CD4-positive, CD25-positive, alpha-beta regulatory T cell (primary cell): ENCODE measurements around the gene GDI2. TPM values are rescaled to one million over a fixed set of nuclear protein-coding genes. Genes with fewer than 3 reads are reported as not detected.

Experiments used
- ATAC-seq, 2 donors: fragments of 150-1000 bp; cut with Tn5 transposase; one replicate each; pipeline ENCODE4 v1.10.0; 2021; ENCODE audit warnings: low read depth in 2 of 2, moderate number of reproducible peaks in 2 of 2, moderate library complexity in 1 of 2
- DNase-seq, 3 donors: peaks; one replicate each; pipeline versions ENCODE4 v3.0.0 to v3.0.0-alpha.2; 2012 to 2022; ENCODE audit warnings: mixed read lengths in 1 of 3
- H3K27ac ChIP-seq: one replicate; pipeline ENCODE4 v1.7.0; 2013; ENCODE audit warnings: mild to moderate bottlenecking, low read length; ENCODE audit not compliant: insufficient read depth, poor library complexity, severe bottlenecking
- H3K27me3 ChIP-seq: one replicate; pipeline ENCODE4 v1.7.0; 2013; ENCODE audit warnings: low read length; ENCODE audit not compliant: control insufficient read depth, insufficient read depth
- H3K36me3 ChIP-seq: one replicate; pipeline ENCODE4 v1.7.0; 2013; ENCODE audit warnings: mild to moderate bottlenecking, low read length, moderate library complexity; ENCODE audit not compliant: control insufficient read depth, insufficient read depth
- H3K4me1 ChIP-seq: 2 replicates; pipeline ENCODE4 v1.7.0; 2013; ENCODE audit warnings: mild to moderate bottlenecking, low read length; ENCODE audit not compliant: insufficient read depth, control insufficient read depth, poor library complexity, severe bottlenecking
- H3K4me3 ChIP-seq: one replicate; pipeline ENCODE4 v1.7.0; 2013; ENCODE audit warnings: low read depth, mild to moderate bottlenecking, low read length, moderate library complexity
- H3K9me3 ChIP-seq, 2 experiments: 1 replicate in 1 of 2; 2 replicates in 1 of 2; pipeline ENCODE4 v1.7.0; 2013; ENCODE audit warnings: low read length in 2 of 2, mild to moderate bottlenecking in 1 of 2, moderate library complexity in 1 of 2; ENCODE audit not compliant: control insufficient read depth in 2 of 2
- H3K27ac Mint-ChIP-seq, 3 donors: one replicate each; pipeline ENCODE4 v1.8.0; 2020 to 2022; ENCODE audit warnings: mild to moderate bottlenecking in 3 of 3, mixed read lengths in 3 of 3, moderate library complexity in 2 of 3
- H3K27me3 Mint-ChIP-seq: one replicate; pipeline ENCODE4 v1.8.0; 2022; ENCODE audit warnings: mild to moderate bottlenecking, mixed read lengths
- H3K36me3 Mint-ChIP-seq: one replicate; pipeline ENCODE4 v1.8.0; 2020; ENCODE audit warnings: mixed read lengths
- H3K4me1 Mint-ChIP-seq, 4 donors: one replicate each; pipeline ENCODE4 v1.8.0; 2020 to 2022; ENCODE audit warnings: mixed read lengths in 4 of 4, mild to moderate bottlenecking in 1 of 4
- H3K4me3 Mint-ChIP-seq, 4 donors: one replicate each; pipeline ENCODE4 v1.8.0; 2020 to 2022; ENCODE audit warnings: mild to moderate bottlenecking in 4 of 4, mixed read lengths in 4 of 4, moderate library complexity in 3 of 4
- H3K9me3 Mint-ChIP-seq, 7 donors: one replicate each; pipeline ENCODE4 v1.8.0; 2020 to 2022; ENCODE audit warnings: mixed read lengths in 7 of 7, mild to moderate bottlenecking in 3 of 7, moderate library complexity in 2 of 7
- polyA plus RNA-seq, 4 donors: library from polyadenylated mRNA; unstranded; fragments of 300-500 nt; fragmentation: Illumina TruSeq; gene quantifications; one replicate each; pipeline ENCODE4 v1.2.3, GENCODE V29; 2021
- total RNA-seq: library from RNA; stranded (reverse); gene quantifications from one replicate; pipeline ENCODE4 v1.2.3, GENCODE V29; 2022

GDI2 gene
- total and polyA plus RNA-seq, 5 donors from 2014 or later, result 114 to 250 (median 240) TPM

DNA sequence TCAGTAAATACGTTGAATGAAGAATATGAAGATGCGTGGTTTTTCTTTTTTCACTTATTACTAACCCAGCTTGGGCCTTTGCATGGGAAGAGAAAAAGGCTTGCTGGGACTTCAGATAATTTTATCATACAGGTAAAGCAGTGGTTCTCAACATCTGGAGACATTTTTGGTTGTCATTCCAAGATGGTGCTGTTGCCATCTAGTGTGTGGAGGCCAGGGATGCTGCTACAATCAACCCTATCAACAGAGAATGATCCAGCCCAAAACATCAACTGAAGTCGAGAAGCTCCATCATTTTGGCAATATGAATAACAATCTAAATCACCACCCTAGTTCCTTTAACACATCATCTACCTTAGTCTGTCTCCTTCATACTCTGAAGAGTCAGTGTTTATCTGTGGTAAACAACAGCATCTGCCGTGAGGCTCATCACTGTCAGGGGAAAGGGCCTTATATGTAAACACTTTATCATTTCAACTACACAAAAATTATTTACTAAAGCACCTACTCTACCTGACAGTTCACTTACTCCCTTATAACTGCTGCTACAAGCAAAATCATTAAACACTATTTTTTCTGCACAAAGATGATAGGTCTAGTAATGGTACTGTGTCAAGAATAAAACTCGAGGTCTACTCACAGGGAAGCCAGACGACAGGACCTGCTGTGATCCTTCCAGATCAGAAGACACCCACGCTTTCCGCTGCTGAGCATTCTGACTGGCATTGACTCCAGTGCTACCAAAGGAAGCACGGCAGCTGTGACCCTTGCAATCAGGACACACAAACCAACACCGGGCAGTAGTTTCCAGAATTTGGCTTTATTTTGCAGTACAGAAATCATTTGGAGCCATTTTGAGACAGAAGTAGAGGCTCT is 48.6 kb downstream of the GDI2 start:
- no peak overlapping the region for H3K27ac ChIP-seq
- Mint-ChIP-seq H3K9me3 (no peaks in the 10 kb centered on the region), H3K4me1 (peaks cover 4 to 14% (median 8%) of the 10 kb centered on the region in 4 donors), H3K36me3 (peaks cover 57% of the 10 kb centered on the region), H3K27me3 (no peaks in the 10 kb centered on the region), H3K4me3 (no peak overlapping the region), H3K27ac (peak overlapping the region; percentile 22 to 74 (median 72))
- ATAC-seq (no peak), DNase-seq (no peak)
- H3K27me3 ChIP-seq, result no peaks in the 10 kb centered on the region
- no peaks in the 10 kb centered on the region for H3K9me3 ChIP-seq
- H3K4me3 ChIP-seq, result no peak overlapping the region
- H3K36me3 ChIP-seq, result peaks cover 88% of the 10 kb centered on the region
- H3K4me1 ChIP-seq, result no peaks in the 10 kb centered on the region

- peaks cover 4 to 10% (median 8%) of the 10 kb centered on the region in 4 donors for H3K4me1 Mint-ChIP-seq
- no peaks in the 10 kb centered on the region for H3K9me3 ChIP-seq
- no peaks in the 10 kb centered on the region for H3K9me3 Mint-ChIP-seq
- H3K27ac Mint-ChIP-seq, result no peak overlapping the region
- no peak overlapping the region for H3K4me3 Mint-ChIP-seq
- H3K4me3 ChIP-seq, result no peak overlapping the region
- no peaks in the 10 kb centered on the region for H3K4me1 ChIP-seq
- H3K27ac ChIP-seq, result no peak overlapping the region
- peaks cover 94% of the 10 kb centered on the region for H3K36me3 ChIP-seq
- DNase-seq, result no peak
- H3K27me3 Mint-ChIP-seq, result no peaks in the 10 kb centered on the region
- no peaks in the 10 kb centered on the region for H3K27me3 ChIP-seq
- no peak for ATAC-seq
- peaks cover 64% of the 10 kb centered on the region for H3K36me3 Mint-ChIP-seq
These were observed 50.7 kb downstream of the GDI2 start for GRCh38 chr10:5762531-5762930.

DNA sequence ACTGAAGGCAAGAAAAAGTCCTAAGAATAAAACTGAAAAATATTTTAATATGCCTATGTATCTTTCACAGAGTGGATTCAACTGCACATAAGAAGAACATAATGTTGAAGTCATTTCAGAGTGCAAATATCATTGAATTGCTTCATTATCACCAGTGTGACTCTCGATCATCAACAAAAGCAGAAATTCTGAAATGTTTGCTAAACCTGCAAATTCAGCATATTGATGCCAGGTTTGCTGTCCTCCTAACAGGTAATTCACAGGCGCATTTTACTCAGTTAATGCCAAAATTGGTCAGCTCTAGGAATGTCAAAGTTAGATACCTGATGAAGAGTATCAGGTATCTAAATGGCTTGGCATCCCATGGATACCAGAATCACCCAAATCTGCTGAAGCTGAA is 52.0 kb downstream of the GDI2 start:
- peaks cover 4 to 10% (median 8%) of the 10 kb centered on the region in 4 donors for H3K4me1 Mint-ChIP-seq
- H3K4me3 Mint-ChIP-seq, result no peak overlapping the region
- peaks cover 65% of the 10 kb centered on the region for H3K36me3 Mint-ChIP-seq
- Histone ChIP-seq H3K27me3 (no peaks in the 10 kb centered on the region), H3K4me3 (no peak overlapping the region), H3K27ac (no peak overlapping the region), H3K36me3 (peaks cover 94% of the 10 kb centered on the region), H3K4me1 (no peaks in the 10 kb centered on the region), H3K9me3 (no peaks in the 10 kb centered on the region)
- no peaks in the 10 kb centered on the region for H3K9me3 Mint-ChIP-seq
- H3K27ac Mint-ChIP-seq, result no peak overlapping the region
- ATAC-seq, result no peak
- no peak for DNase-seq
- H3K27me3 Mint-ChIP-seq, result no peaks in the 10 kb centered on the region

DNA sequence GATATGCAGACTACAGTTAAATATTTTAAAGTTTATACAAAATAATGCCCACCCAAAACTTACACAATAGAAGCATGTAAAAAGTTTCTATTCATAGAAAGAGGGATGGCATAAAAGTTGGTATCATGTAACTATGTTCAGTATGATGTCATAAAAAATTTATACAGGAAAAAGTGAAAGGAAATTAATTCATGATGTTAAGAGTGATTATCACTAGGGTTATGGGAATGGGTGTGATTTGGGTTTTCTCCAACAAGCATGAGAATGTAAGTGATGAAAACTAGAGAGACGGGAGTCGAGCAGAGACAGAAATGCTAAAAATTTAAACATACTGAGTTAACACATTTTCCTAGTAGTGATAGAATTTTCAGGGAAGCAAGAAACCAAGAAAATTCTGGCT is 52.7 kb downstream of the GDI2 start:
- Histone ChIP-seq H3K27ac (no peak overlapping the region), H3K9me3 (no peaks in the 10 kb centered on the region), H3K4me1 (no peaks in the 10 kb centered on the region), H3K36me3 (peaks cover 89% of the 10 kb centered on the region), H3K4me3 (no peak overlapping the region), H3K27me3 (no peaks in the 10 kb centered on the region)
- Mint-ChIP-seq H3K27me3 (no peaks in the 10 kb centered on the region), H3K4me3 (no peak overlapping the region), H3K4me1 (peaks cover 4 to 9% (median 7%) of the 10 kb centered on the region in 4 donors), H3K9me3 (no peaks in the 10 kb centered on the region), H3K36me3 (peaks cover 58% of the 10 kb centered on the region), H3K27ac (no peak overlapping the region)
- no peak for DNase-seq
- no peak for ATAC-seq

DNA sequence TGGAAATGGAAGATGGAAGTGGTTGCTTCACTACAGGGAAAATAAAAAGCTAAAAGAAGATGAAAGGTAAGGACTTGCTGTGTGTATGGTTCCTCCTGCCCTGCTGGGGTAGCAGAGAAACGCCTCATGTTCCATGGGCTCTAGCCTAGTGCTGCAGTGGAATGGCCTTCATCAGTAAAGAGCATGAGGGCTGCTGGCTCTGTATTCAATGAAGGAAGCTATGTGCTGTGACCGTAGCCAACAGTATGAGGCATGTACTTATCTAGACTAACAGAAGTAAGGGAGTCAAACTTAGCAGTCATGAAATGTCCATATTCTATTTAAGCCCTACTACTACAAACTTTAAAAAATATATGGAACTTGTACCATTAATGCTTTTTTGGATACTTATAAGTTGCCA is 54.3 kb downstream of the GDI2 start:
- Mint-ChIP-seq H3K4me1 (peaks cover 4 to 9% (median 6%) of the 10 kb centered on the region in 4 donors), H3K36me3 (peaks cover 45% of the 10 kb centered on the region), H3K27ac (peak overlapping the region in 1 of 3 donors; percentile 62), H3K9me3 (no peaks in the 10 kb centered on the region), H3K4me3 (no peak overlapping the region), H3K27me3 (no peaks in the 10 kb centered on the region)
- H3K27ac ChIP-seq, result no peak overlapping the region
- DNase-seq (no peak), ATAC-seq (no peak)
- H3K27me3 ChIP-seq, result no peaks in the 10 kb centered on the region
- H3K36me3 ChIP-seq, result peaks cover 75% of the 10 kb centered on the region
- no peak overlapping the region for H3K4me3 ChIP-seq
- H3K4me1 ChIP-seq, result no peaks in the 10 kb centered on the region
- no peaks in the 10 kb centered on the region for H3K9me3 ChIP-seq

DNA sequence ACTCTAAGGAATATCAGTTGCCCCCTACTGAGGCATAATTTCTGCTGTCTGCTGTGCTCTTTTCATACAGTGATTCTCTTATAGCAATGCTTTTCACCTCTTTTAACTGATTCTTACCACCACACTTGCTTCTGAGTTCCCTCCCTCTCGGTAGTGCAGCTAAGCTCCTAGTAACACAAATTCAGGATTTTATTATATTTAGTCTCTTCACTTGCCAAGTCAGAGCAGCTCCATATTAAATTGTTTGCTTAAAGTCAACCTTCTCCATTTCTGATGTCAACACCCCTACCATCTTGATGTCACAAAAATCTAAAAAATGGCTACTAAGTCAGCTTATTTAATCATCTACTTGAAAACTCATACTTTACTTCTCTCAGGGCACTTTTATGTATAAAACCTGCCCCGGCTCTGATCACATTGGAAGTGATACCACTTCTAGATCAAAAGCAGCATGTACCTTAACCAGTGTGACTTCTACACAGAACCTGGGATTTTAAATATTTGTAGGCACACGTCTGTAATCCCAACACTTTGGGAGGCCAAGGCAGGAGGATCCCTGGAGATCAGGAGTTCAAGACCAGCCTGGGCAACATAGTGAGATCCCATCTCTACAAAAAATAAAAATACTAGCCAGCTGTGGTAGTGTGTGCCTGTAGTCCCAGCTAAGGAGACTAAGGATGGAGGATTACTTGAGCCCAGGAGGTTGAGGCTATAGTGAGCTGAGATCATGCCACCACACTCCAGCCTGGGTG is 55.3 kb downstream of the GDI2 start:
- no peaks in the 10 kb centered on the region for H3K9me3 ChIP-seq
- Mint-ChIP-seq H3K36me3 (peaks cover 45% of the 10 kb centered on the region), H3K4me1 (peaks cover 4 to 16% (median 9%) of the 10 kb centered on the region in 4 donors), H3K27me3 (no peaks in the 10 kb centered on the region), H3K4me3 (no peak overlapping the region), H3K27ac (peak overlapping the region; percentile 37 to 80 (median 62)), H3K9me3 (no peaks in the 10 kb centered on the region)
- no peaks in the 10 kb centered on the region for H3K27me3 ChIP-seq
- no peak for DNase-seq
- no peak for ATAC-seq
- no peak overlapping the region for H3K4me3 ChIP-seq
- peaks cover 68% of the 10 kb centered on the region for H3K36me3 ChIP-seq
- H3K4me1 ChIP-seq, result no peaks in the 10 kb centered on the region
- peak overlapping the region; percentile 27 for H3K27ac ChIP-seq

GRCh38 chr10:5752301-5752871 is 60.8 kb downstream of the GDI2 start:
- Histone ChIP-seq H3K27ac (no peak overlapping the region), H3K27me3 (no peaks in the 10 kb centered on the region), H3K4me3 (no peak overlapping the region), H3K4me1 (no peaks in the 10 kb centered on the region), H3K36me3 (peaks cover 53% of the 10 kb centered on the region), H3K9me3 (no peaks in the 10 kb centered on the region)
- H3K27me3 Mint-ChIP-seq, result no peaks in the 10 kb centered on the region
- no peak overlapping the region for H3K4me3 Mint-ChIP-seq
- peak overlapping the region; percentile 34 to 82 (median 51) for H3K27ac Mint-ChIP-seq
- peaks cover 5 to 41% (median 14%) of the 10 kb centered on the region in 4 donors for H3K4me1 Mint-ChIP-seq
- ATAC-seq, result no peak
- H3K36me3 Mint-ChIP-seq, result peaks cover 47% of the 10 kb centered on the region
- no peaks in the 10 kb centered on the region for H3K9me3 Mint-ChIP-seq
- no peak for DNase-seq
